Activated CD4-positive, alpha-beta T cell treated with anti-CD3 and anti-CD28 coated beads, Interleukin-2, Interleukin-6, amounts not matched to agents 100 ng/mL and 50 ng/mL, durations not matched to agents 16 hours and 8 hours (primary cell): Measurements from ENCODE around the gene TGFB2.
"Not testable (repeated sequence)": the region's sequence is repeated elsewhere in the genome, so short reads cannot be mapped to it uniquely, and the experiment has no call there.

ENCODE experiments used
- DNase-seq: peaks from one replicate; pipeline ENCODE4 v3.0.0-alpha.2; 2020

The TGFB2 gene

DNA sequence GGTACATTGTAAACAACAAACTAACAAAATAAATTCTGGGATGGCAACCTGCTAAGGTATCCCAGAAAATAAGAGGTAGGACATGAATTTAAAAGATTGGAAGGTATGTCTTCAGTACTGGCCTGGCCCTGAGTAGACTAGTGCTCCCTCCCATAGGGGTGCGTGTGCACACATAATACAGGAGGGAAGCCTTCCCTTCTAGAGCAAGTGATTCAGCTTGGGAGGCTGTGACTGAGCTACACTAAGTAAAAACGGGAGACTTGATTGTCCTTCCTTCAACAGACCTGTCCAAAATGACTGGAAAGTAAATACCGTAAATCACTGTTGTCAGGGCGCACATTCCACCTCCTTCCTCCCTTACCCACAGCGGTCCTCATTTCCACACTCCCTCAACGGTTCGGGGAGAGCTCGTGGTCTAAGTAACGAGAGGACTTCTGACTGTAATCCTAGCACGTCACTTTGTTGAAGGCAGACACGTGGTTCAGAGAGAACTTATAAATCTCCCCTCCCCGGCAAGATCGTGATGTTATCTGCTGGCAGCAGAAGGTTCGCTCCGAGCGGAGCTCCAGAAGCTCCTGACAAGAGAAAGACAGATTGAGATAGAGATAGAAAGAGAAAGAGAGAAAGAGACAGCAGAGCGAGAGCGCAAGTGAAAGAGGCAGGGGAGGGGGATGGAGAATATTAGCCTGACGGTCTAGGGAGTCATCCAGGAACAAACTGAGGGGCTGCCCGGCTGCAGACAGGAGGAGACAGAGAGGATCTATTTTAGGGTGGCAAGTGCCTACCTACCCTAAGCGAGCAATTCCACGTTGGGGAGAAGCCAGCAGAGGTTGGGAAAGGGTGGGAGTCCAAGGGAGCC is at the start of gene TGFB2:
Gene TGFB2 (plus strand): TSS at position 523 of the 859 bp plus-strand sequence. CDS start 1,366 bp downstream, outside the sequence.
- peak; percentile 7 for DNase-seq

DNA sequence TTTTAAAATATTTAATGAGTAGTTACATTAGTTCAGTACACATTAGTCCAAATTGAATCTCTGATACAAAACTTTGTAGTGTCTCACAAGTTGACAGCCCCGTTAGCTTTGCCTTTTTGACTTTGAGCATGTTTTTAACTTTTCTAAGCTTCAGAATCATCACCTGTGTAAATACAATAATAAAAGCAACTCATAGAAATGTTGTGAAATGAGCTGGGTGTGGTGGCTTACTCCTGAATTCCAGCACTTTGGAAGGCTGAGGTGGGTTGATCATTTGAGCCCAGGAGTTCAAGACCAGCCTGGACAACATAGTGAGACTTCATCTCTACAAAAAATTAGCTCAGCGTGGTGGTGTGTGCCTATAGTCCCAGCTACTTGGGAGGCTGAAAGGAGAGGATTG is 49.0 kb upstream of the TGFB2 start:
- no peak for DNase-seq

DNA sequence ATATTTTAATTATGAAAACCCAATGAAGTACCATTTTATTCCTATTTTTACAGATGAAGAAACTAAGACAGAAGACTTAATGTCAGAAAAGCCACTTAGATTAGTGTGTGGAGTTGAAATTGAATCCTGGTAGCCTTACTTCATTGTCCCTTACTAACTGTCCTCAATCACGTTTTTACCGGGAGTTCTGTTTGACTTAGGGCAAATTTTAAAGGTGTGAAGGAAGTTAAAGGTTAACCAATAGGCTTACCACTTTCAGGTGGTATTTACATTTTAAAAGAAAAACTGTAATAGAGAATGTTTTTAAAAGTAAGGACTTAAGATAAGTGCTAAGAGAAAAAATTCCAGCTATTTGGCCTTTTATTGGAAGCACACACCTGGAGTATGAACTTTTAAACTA is 47.7 kb upstream of the TGFB2 start:
- DNase-seq: no peak

DNA sequence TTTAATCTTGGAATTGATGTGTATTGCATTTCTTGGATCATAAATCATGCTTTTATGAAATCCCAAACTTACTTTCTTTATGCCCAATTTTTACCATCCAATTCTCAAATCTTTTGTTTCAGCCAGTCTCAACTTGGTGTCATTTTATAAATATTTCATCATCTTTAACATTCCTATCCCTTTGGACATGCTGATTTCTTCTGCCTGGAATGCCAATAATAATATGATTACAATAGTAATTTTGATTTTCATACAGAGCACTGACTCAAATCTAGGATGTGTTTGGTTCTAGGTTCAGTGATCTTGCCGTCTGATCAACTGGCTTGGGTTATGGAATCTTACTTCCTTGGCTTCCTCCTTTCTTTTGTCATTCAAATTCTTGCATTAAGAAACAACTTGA is 47.3 kb upstream of the TGFB2 start:
- DNase-seq: no peak

DNA sequence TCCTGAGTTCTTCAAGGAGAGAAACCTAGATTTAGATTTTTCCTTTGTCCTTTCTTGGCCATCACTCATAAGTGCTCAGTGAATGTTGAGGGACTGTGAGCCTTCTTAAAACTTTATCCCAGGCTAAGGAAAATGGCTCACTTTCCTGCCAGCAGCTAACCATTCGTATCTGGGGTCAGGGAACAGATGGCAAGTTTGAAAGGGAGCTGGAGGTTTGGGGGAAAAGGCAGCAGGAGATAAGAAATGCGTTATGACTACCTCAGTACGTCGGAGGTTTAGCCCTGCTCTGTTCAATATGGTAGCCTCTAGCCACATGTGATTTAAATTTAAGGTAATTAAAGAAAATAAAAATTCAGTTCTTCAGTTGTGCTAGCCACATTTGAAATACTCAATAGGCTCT is 46.7 kb upstream of the TGFB2 start:
- no peak for DNase-seq

DNA sequence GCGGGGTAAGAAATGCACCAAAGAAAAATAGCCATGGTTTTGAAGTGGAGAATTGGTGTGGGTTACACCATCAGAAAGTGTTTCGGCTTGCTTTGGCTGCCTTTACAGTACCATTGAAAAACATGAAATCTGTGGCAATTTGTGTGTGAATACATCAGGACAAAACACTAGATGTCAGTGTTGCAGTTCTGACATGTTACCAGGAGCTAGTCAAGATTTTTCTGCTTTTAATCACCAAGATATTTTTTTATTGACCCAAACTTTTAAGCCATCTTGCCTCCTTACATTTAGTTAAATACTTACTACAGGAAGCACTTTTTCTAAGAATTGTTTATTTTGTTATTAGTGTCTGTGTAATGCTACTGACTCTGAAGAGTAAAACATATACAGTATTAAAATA is 45.7 kb upstream of the TGFB2 start:
- peak; percentile 24 for DNase-seq

DNA sequence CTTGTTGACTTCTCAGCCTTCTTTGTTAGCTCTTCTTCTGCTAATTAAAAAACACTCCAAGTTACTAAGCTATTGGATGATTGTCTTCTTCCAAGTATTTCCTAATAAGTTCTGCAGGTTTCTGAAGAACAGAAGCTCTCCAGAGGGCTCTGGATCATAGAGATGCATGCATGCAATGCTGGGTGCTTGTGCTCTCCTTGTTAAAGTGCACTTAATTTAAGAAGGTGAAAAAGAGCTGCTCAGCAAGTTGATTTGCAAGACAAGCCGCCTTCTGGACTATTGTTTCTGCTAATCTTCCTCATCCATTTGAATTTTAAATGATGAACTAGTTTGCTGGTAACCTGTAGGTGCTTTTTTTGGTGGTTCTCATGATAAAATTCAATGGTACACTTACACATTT is 43.9 kb upstream of the TGFB2 start:
- DNase-seq: no peak

DNA sequence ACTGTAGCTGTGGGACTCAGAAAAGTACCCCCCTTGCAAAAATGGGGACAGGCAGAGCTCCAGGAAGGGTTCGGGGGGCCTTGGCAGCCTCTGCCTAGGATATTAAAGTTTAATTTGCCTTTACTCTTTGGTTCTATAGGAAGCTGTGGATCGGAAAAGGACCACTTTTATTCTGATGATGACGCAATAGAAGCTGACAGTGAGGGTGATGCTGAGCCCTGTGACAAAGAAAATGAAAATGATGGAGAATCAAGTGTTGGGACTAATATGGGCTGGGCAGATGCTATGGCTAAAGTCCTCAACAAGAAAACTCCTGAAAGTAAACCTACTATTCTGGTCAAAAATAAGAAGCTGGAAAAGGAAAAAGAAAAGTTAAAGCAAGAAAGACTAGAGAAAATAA is 43.0 kb upstream of the TGFB2 start:
- no peak for DNase-seq

DNA sequence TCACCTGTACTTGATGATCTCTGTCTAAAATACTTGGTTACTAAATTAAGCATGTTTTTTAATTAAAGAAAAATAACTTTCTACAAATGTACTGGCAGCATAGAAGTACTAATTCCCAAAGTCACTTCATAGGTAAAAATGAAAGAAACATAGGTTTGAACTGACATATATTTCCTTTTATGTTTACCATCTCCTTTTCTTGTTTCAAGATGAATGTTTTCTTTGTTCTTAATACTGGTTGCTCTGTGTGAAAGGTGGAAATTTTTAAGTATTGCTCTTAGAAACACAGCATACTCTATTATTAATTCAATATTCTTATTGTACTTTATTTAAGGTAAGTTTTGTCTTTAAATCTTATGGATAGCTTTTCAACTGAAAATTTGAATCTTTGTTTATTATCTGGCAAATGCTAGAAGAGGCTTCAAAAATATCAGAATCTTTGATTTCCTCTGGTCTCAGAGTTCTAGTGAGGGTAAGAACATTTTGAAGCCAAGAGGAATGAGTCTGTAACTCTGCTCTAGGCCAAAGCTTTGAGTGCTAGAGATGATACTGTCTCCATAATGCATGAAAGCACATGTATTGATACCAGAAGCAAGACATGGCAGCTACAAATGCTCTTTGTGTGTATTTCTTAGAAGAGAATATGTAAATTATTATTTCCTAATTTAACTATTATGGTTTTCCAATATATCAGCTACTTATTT is 41.8 kb upstream of the TGFB2 start:
- no peak for DNase-seq

DNA sequence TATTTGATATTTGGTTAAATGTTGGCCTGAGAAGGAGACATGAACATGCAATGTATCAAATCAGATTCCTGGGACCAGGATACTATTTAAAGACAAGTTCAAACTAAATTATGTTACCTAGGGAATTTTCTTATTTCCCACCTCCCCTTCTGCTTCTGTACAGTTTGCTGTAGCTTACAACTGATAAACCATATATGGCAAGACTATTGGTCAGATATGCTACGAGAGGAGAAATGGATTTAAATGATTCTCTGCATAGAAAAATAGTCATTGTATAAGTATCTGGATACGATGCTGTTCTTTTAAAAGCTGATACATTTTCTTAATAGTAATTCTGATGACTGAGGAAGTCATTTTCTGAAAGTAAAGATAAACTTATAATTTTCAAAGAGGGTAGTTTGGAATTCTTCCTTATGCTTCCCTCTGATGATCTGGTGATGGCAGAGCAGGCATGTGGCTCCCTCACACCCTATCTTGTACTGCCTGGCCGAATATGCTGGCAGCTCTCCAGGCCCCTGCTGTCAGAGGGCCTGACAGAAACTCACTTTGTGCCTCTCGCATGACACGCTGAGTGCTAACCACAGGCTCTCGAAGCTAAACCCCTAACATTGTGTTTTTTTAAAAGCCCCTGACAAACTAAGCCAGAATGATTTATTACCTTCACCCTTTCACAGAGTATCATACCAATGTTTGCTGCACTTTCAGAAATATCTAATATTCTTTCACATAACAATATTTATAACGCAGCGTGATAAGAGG is 40.7 kb upstream of the TGFB2 start:
- DNase-seq: no peak

DNA sequence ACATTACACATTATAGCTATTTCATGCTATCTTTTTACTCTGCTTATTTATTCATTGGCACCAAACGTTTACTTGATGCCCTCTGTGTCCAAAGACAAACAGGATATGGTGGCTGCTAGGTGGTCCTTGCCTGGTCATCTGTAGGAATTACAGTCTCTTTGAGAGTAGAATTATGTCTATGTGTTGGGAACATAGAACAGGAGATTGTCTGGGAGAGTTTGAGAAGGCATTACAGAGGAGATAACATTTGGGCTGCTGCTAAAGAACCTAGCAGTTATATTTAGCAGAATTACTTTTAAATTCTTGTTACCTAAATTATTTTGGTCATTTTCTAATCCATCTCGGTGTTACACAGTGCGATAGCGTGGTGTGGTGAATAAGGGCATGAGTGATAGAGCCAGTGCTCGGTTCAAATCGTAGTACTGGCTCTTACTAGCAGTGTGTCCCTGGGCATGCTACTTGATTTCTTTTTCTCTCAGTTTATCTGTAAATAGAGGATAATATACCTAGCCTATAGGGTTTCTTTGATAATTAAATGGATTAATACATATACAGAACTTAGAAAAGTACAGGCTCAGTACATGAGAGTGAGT is 39.6 kb upstream of the TGFB2 start:
- DNase-seq: no peak

DNA sequence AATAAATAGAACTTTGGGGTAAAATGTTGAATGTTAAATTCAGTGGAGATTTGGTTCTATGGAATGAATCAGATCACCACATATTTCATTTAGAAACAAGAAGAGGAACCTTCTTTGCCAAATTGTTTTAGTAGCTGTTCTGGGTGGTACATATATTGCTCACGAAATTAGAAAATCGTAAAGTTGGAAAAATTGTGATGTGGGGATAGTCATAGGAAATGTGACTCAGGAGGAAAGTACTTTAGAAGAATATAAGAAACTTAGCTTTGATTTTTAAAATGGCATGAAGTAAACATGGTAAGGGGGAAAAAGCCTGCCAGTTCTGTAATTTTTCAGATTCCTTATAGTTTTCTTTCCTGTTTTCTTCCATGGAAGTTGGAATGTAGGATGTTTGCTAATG is 32.6 kb upstream of the TGFB2 start:
- peak; percentile 21 for DNase-seq

DNA sequence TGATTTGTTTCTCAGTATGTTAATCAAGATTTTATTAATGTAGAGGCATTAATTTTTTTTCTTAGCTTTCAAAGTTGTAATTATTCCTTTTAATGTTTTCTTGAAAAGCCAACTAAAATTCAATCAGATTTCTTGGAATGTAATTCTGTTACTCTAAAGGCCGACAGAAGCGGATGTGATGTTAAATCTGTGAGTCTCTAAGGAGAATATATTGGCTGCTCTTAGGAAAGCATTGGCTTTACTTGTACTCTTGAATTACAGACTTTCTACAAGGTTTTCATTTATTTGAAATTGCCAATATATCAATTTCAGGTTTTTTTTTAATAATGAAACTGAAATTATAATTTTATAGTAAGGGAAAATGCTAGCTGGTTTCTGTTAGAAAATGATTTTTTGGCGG is 30.8 kb upstream of the TGFB2 start:
- no peak for DNase-seq

DNA sequence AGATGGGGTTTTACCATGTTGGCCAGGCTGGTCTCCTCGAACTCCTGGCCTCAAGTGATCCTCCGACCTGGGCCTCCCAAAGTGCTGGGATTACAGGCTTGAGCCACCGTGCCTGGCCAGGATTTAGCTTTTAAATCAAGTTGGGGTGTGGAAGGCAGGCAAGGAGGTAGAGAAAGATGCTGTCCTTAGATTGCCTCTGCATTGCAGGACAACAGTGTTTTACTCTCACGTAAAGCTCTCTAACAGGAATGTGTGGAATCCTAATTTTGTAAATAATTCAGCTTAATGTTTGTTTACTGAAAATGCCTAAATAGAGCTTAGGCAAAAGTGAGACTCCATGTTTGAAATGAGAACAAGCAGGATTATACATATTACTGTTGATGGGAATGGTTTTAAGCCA is 29.5 kb upstream of the TGFB2 start:
- no peak for DNase-seq

DNA sequence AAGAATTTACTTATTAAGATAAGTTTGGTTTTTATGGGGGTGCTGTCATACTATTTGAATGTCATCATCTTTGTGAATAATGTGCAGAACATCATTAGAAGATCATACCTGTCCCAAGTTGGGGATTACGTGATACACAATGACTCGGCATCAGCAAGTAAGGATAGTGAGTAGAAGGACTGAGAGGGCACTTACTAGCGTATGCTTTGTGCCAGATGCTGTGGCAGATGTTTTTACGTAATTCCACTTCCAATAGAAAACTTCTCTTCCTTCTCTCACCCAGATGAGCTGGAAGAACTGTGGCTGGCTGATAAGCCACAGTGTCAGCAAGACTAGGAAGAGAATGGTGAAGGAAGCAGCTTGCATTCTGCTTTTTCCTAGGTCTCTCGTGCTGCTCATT is 28.1 kb upstream of the TGFB2 start:
- DNase-seq: no peak

DNA sequence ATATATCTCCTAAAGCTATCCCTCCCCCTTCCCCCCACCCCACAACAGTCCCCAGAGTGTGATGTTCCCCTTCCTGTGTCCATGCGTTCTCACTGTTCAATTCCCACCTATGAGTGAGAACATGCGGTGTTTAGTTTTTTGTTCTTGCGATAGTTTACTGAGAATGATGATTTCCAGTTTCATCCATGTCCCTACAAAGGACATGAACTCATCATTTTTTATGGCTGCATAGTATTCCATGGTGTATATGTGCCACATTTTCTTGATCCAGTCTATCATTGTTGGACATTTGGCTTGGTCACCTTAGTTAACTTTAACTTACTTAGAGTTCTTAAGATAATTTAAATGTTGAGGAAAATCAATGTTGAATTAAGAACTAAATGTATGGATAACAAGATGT is 25.0 kb upstream of the TGFB2 start:
- not testable (repeated sequence) for DNase-seq

DNA sequence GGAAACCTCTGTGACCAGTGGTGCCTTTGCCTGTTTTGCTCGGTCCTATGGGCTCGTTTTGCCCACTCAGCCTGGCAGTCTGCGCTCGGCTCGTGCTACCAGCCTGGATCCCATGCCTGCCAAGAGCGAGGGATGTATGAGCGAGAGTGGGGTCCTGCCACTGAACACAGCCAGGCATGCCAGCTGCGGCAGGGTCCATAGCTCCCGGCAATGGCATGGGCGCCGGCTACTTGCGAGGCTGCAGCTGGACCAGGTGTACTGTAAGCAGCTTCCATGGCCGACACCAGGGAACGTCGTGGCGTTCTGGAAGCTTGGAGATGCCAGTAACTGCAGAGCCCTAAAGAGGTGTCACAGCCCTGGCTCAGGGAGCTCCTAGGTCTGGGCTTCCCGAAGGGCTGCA is 22.4 kb upstream of the TGFB2 start:
- no peak for DNase-seq

DNA sequence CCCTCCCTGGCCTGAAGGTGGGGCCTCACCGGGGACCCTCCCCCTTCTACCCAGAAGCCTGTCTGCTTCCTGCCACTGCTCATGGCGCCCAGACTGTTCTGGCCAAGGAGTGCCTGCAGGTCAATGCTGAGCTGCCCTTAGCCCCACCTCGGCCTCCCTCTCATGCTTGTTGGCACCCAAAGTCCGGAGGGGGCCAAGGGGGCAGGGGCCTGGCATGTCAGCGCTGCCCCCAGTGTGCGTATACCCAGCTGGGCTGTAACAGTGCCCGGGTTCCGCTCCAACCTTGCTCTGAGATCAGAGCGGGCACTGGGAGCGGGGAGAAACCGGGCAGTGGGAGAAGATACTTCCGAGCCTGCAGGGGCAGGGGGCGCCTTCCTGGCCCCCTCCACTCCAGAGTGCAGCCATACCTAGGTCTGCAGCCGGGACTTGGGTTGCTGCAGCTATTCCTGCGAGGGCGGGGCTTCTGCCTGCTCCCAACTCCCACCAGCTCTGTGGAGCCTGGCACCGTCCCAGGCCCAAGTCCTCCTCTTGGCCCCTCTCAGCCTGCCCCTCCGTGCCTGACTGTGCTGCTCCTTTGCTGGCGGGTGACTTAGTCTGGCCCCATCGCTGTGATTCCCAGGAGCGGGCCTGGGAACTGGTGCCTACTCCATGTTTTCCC is 21.4 kb upstream of the TGFB2 start:
- no peak for DNase-seq

DNA sequence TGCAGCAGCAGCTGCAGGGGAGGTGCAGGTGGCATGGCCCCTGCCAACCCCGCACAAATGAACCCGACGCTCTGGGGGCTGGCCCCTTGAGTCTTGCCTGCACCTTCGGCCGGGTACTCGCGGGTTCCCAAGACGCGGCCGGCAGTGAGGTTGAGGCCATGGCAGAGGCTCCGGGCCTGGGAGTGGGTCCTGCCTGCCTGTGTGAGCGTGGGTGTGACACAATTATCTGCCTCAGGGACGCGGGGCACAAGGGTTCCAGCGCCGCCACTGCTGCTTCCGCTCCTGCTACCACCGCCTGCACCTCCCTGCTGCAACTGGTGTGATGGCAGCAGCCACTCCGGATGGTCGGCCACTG is 20.9 kb upstream of the TGFB2 start:
- no peak for DNase-seq

DNA sequence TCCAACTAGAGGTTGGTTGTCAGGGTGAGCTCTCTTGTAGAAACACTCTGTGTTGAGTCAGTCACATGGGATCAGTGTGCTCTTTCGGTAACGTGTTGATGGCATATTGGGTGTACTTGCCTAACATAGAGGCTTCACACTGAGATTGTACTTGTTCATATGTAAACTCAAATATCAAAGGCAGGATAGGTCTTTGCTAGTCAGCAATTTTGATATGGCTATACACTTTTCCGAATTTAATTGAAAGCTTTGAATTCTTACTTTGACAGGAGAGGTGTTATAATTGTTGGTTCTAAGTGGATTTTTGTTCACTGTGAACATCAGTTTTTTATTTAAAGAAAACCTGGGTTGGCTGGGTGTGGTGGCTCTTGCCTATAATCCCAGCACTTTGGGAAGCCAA is 16.4 kb upstream of the TGFB2 start:
- no peak for DNase-seq

DNA sequence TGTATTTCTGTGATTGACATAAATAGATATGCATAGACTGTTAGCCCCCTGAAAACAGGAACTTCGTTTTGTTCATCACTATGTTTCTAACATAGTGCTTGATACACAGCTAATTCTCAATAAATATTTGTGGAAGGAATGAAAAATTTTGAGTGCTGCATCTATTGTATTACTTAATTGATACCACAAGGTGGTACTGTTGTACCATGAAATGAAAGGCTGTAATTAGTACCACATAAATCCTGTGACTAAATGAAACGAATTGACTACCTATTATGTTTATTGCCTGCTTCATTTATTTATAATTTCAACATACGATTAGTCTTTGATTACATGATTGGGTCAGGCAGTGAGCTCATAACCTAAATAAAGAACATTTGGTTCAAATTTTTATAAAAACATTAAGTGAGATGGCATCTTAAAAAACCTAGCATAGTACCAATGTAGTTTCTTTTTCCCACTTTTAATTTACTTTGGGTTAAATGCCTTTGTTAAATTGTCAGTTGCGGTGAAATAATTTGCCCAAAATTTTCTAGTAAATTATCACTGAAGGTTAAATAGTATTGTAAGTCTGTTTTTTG is 15.0 kb upstream of the TGFB2 start:
- DNase-seq: peak; percentile 33

DNA sequence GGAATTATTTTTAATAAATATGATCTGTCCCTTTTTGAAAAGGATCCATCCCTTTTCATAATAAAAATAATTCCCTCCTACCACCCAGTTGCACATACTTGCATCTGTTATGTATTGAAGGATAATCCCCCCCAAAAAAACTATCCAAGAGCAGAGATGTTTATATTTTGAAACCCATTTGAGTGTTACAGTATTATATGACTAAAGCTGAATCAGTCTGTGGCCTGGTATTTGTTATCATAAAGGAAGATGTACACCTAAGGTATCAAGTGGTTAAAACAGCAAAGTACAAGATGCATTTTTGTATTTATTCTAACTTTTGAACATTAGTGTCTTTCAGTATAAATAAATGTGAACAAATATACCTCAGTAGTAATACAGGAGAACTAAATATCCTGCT is 12.7 kb upstream of the TGFB2 start:
- DNase-seq: no peak

DNA sequence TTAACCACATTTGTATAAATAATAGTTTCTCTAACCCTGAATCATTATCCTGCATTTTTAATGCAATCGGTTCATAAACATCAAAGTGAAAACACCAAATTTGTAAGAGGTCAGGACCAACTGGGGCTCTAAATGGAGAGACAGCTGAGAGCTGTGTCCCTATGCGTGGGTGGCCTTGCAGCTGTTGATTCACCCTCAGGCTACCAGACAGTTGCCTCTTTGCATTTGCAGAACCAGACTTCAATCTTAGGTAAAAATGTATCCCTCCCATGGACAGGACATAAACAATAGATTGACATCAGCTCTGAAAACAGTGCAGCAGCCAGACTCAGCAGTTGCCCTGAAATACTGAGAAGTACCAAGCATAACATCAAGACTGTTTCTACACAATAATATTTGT is 8.8 kb upstream of the TGFB2 start:
- DNase-seq: no peak
